ENCODE data around the gene GLIS1. TPM values are rescaled to one million over a fixed set of nuclear protein-coding genes. Genes with fewer than 3 reads are reported as not detected.

GLIS1 gene
- total RNA-seq, 1 experiment from 2014 or later: 0.24 TPM

GRCh38 chr1:53588053-53588779 lies 150.7 kb downstream of the GLIS1 start:
- Mint-ChIP-seq H3K36me3 (no peaks in the 10 kb centered on the region), H3K27ac (no peak overlapping the region), H3K4me3 (no peak overlapping the region), H3K9me3 (no peaks in the 10 kb centered on the region), H3K27me3 (ENCODE audit: low read depth) (no peaks in the 10 kb centered on the region; the same call in 1 of the 2 replicates), H3K4me1 (peaks cover 32% of the 10 kb centered on the region)
- ATAC-seq (no peak), DNase-seq (ENCODE audit: low spot score) (no peak)
- ChIA-PET POLR2A (no interaction called here), CTCF (interaction anchor here (1.4 kb wide), 1 partner anchor 94 kb away, joined by 3 read pairs; no protein-coding TSS in a partner anchor)
- TF ChIP-seq NR3C1 (CRISPR knock-in tag; conservative IDR thresholded peaks at IDR 0.05; ENCODE audit: low read depth) (no peak), TCF7 (CRISPR knock-in tag; IDR thresholded peaks at IDR 0.05; ENCODE audit: low read depth) (no peak), NFATC4 (CRISPR knock-in tag; IDR thresholded peaks at IDR 0.05) (no peak), ZNF425 (CRISPR knock-in tag; conservative IDR thresholded peaks at IDR 0.05) (no peak), TP53 (CRISPR knock-in tag; IDR thresholded peaks at IDR 0.05) (no peak), ZBTB21 (CRISPR knock-in tag; IDR thresholded peaks at IDR 0.05; ENCODE audit: borderline replicate concordance) (no peak), CBFB (CRISPR knock-in tag; IDR thresholded peaks at IDR 0.05; ENCODE audit: low read depth) (no peak), PRRX2 (CRISPR knock-in tag; IDR thresholded peaks at IDR 0.05) (no peak), GRHL2 (CRISPR knock-in tag; IDR thresholded peaks at IDR 0.05; ENCODE audit: insufficient replicate concordance, severe bottlenecking) (no peak), MYBL2 (CRISPR knock-in tag; IDR thresholded peaks at IDR 0.05) (no peak), SMAD4 (CRISPR knock-in tag; IDR thresholded peaks at IDR 0.05) (no peak), NR2C2 (CRISPR knock-in tag; IDR thresholded peaks at IDR 0.05) (no peak), USF1 (CRISPR knock-in tag; IDR thresholded peaks at IDR 0.05) (no peak), ZNF263 (CRISPR knock-in tag; IDR thresholded peaks at IDR 0.05; ENCODE audit: low read depth) (no peak), EMX1 (CRISPR knock-in tag; IDR thresholded peaks at IDR 0.05) (no peak), AFF4 (CRISPR knock-in tag; IDR thresholded peaks at IDR 0.05; ENCODE audit: borderline replicate concordance) (no peak), FOXP1 (CRISPR knock-in tag; IDR thresholded peaks at IDR 0.05; ENCODE audit: borderline replicate concordance) (no peak), USF2 (CRISPR knock-in tag; IDR thresholded peaks at IDR 0.05) (no peak), ERG (CRISPR knock-in tag; IDR thresholded peaks at IDR 0.05) (no peak), JAZF1 (CRISPR knock-in tag; IDR thresholded peaks at IDR 0.05) (no peak)
